SH-SY5Y (cell line): ENCODE measurements around the gene MAG.

Experiments used
- GATA2 ChIP-seq: IDR thresholded peaks from 2 replicates; pipeline ENCODE4 v1.6.1; 2011; ENCODE audit warnings: mild to moderate bottlenecking, low read depth, low read length
- GATA3 ChIP-seq: IDR thresholded peaks from 2 replicates; pipeline ENCODE4 v1.6.1; 2011; ENCODE audit warnings: low read depth, mild to moderate bottlenecking, low read length, moderate library complexity

DNA sequence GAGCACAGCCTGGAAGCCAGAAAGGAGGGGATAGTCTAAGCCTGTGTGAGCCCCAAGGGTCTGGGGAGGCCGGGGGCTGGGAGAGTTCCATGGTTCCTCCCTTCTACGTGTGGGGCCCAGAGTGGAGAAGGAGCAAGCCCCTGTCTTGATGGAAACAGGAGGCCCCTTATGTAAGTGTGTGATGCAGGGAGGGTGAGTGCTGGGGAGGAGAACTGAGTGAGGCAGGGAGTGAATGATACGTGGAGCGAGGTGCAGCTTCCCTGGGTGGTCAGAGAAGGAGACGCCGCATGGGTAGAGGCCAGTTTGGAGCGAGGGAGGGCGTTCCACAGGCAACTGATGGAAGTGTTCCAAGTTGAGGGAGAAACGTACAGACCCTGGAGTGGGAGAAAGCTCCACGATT is 16.0 kb downstream of the MAG start:
- TF ChIP-seq GATA2 = no peak
- no peak for TF ChIP-seq GATA3
